Measurements from ENCODE around the gene AJM1.
A peak's percentile ranks its signal among the peaks of the same experiment; 100 is the strongest.

AJM1 gene

GRCh38 chr9:136806631-136807201 lies 35.6 kb upstream of the AJM1 start:
- no peak for DNase-seq (ENCODE audit: low read depth in 1 of 2, low spot score in 1 of 2)
- TF ChIP-seq POLR2AphosphoS5 (IDR thresholded peaks at IDR 0.05; ENCODE audit: low read depth) = no peak
- TF ChIP-seq GABPA (IDR thresholded peaks at IDR 0.05; ENCODE audit: low read depth) = no peak
- no peak for TF ChIP-seq SPI1 (IDR thresholded peaks at IDR 0.05; ENCODE audit: borderline replicate concordance, low read depth)
- TF ChIP-seq REST (IDR thresholded peaks at IDR 0.05; ENCODE audit: insufficient replicate concordance, low read depth) = no peak
- no peak for TF ChIP-seq CTCF (IDR thresholded peaks at IDR 0.05; ENCODE audit: insufficient read depth, low read length)
- peak overlapping the region; percentile 87 for H3K27ac ChIP-seq (replicated peaks)
- peak overlapping the region; percentile 83 for H3K4me3 ChIP-seq (replicated peaks; ENCODE audit: insufficient read depth, low read length)
- no peaks in the 10 kb centered on the region for H3K27me3 ChIP-seq (ENCODE audit: insufficient read depth, poor library complexity, severe bottlenecking)

- TF ChIP-seq SPI1 (IDR thresholded peaks at IDR 0.05; ENCODE audit: borderline replicate concordance, low read depth) (no peak; the same call in 1 of the 2 replicates), POLR2AphosphoS5 (IDR thresholded peaks at IDR 0.05; ENCODE audit: low read depth) (peak; percentile 80)
- no peaks in the 10 kb centered on the region for H3K27me3 ChIP-seq (ENCODE audit: insufficient read depth, poor library complexity, severe bottlenecking)
- peak; percentile 64 to 78 for DNase-seq (ENCODE audit: low read depth in 1 of 2, low spot score in 1 of 2)
- H3K27ac ChIP-seq (replicated peaks) = peak within 1 kb of the TSS; percentile 87
- H3K4me3 ChIP-seq (replicated peaks; ENCODE audit: insufficient read depth, low read length) = peak within 1 kb of the TSS; percentile 83
Measured at GRCh38 chr9:136807281-136808074, 34.8 kb upstream of the AJM1 start, which contains the start of gene RABL6. Gene RABL6 (plus strand): TSS chr9:136807948. CDS start chr9:136808197, 249 bp downstream.

- Histone ChIP-seq H3K27ac (replicated peaks) (peak overlapping the region; percentile 80), H3K4me3 (replicated peaks; ENCODE audit: insufficient read depth, low read length) (peak overlapping the region; percentile 83), H3K27me3 (ENCODE audit: insufficient read depth, poor library complexity, severe bottlenecking) (no peaks in the 10 kb centered on the region)
- peak; percentile 18 to 37 for DNase-seq (ENCODE audit: low read depth in 1 of 2, low spot score in 1 of 2)
- TF ChIP-seq REST (IDR thresholded peaks at IDR 0.05; ENCODE audit: insufficient replicate concordance, low read depth) (no peak), POLR2AphosphoS5 (IDR thresholded peaks at IDR 0.05; ENCODE audit: low read depth) (no peak), CTCF (IDR thresholded peaks at IDR 0.05; ENCODE audit: insufficient read depth, low read length) (no peak), GABPA (IDR thresholded peaks at IDR 0.05; ENCODE audit: low read depth) (no peak), SPI1 (IDR thresholded peaks at IDR 0.05; ENCODE audit: borderline replicate concordance, low read depth) (no peak)
Measured at GRCh38 chr9:136808075-136808805, 34.0 kb upstream of the AJM1 start.

- Histone ChIP-seq H3K27me3 (ENCODE audit: insufficient read depth, poor library complexity, severe bottlenecking) (no peaks in the 10 kb centered on the region), H3K27ac (replicated peaks) (peak overlapping the region; percentile 55), H3K4me3 (replicated peaks; ENCODE audit: insufficient read depth, low read length) (peak overlapping the region; percentile 83)
- DNase-seq (ENCODE audit: low read depth in 1 of 2, low spot score in 1 of 2) = no peak
- TF ChIP-seq POLR2AphosphoS5 (IDR thresholded peaks at IDR 0.05; ENCODE audit: low read depth) = no peak
- TF ChIP-seq GABPA (IDR thresholded peaks at IDR 0.05; ENCODE audit: low read depth) = no peak
- no peak for TF ChIP-seq SPI1 (IDR thresholded peaks at IDR 0.05; ENCODE audit: borderline replicate concordance, low read depth)
- TF ChIP-seq REST (IDR thresholded peaks at IDR 0.05; ENCODE audit: insufficient replicate concordance, low read depth) = no peak
- TF ChIP-seq CTCF (IDR thresholded peaks at IDR 0.05; ENCODE audit: insufficient read depth, low read length) = no peak
Measured at GRCh38 chr9:136808806-136809158, 33.5 kb upstream of the AJM1 start.
